GM18505 (cell line): ENCODE data around the gene OTOP1.
"Not testable (repeated sequence)": the region's sequence is repeated elsewhere in the genome, so short reads cannot be mapped to it uniquely, and the experiment has no call there.

Experiments used
- ATAC-seq: cut with Tn5 transposase; IDR thresholded peaks from one replicate; pipeline ENCODE4 v1.9.1; 2021; ENCODE audit not compliant: unreplicated experiment
- POLR2A ChIP-seq: IDR thresholded peaks from 4 replicates; pipeline ENCODE4 v1.6.1; 2011; ENCODE audit warnings: borderline replicate concordance; ENCODE audit not compliant: insufficient read depth, insufficient read length; ENCODE audit errors: extremely low read depth

The OTOP1 gene, protein sequence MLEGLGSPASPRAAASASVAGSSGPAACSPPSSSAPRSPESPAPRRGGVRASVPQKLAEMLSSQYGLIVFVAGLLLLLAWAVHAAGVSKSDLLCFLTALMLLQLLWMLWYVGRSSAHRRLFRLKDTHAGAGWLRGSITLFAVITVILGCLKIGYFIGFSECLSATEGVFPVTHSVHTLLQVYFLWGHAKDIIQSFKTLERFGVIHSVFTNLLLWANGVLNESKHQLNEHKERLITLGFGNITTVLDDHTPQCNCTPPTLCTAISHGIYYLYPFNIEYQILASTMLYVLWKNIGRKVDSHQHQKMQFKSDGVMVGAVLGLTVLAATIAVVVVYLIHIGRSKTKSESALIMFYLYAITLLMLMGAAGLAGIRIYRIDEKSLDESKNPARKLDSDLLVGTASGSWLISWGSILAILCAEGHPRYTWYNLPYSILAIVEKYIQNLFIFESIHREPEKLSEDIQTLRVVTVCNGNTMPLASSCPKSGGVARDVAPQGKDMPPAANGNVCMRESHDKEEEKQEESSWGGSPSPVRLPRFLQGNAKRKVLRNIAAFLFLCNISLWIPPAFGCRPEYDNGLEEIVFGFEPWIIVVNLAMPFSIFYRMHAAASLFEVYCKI

GRCh38 chr4:4226606-4227438, at the start of gene OTOP1:
TSS of gene OTOP1 (minus strand) at chr4:4226929. CDS start at chr4:4226864, 65 bp downstream.
- no peak for ATAC-seq
- TF ChIP-seq POLR2A = no peak

GRCh38 chr4:4274226-4274625, 47.5 kb upstream of the OTOP1 start:
- no peak for ATAC-seq
- no peak for TF ChIP-seq POLR2A

- no peak for ATAC-seq
- no peak for TF ChIP-seq POLR2A
Measured at GRCh38 chr4:4271912-4272311, 45.2 kb upstream of the OTOP1 start.

DNA sequence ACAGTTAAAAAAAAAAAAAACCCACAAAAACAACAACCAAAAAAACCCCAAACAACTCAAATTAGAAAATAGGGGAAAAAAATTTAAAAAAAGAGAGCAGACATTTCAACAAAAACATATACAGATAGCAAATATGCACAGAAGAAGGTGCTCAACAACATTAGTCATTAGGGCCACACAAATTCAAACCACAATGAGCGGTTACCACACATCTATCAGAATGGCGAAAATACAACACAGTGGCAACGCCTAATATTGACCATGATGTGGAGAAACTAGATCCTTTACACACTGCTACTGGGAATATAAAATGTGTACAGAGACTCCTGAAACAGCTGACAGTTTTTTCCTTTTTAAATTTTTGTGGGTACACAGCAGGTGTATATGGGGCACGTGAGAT, 43.8 kb upstream of the OTOP1 start:
- no peak for ATAC-seq
- TF ChIP-seq POLR2A = no peak

DNA sequence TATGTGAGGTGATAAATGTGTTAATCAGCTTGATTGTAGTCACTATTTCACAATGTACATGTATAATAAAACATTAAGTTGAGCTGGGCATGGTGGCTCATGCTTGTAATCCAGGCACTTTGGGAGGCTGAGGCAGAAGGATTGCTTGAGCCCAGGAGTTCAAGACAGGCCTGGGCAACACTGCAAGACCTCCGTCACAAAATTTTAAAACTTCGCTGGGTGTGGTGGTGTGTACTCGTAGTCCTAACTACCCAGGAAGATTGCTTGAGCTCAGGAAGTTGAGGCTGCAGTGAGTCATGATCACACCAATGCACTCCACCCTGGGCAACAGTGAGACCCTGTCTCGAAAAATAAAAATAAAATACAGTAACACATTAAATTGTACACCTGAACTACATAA, 43.1 kb upstream of the OTOP1 start:
- no peak for TF ChIP-seq POLR2A
- ATAC-seq = no peak

GRCh38 chr4:4269331-4269731, 42.6 kb upstream of the OTOP1 start:
- no peak for ATAC-seq
- no peak for TF ChIP-seq POLR2A

DNA sequence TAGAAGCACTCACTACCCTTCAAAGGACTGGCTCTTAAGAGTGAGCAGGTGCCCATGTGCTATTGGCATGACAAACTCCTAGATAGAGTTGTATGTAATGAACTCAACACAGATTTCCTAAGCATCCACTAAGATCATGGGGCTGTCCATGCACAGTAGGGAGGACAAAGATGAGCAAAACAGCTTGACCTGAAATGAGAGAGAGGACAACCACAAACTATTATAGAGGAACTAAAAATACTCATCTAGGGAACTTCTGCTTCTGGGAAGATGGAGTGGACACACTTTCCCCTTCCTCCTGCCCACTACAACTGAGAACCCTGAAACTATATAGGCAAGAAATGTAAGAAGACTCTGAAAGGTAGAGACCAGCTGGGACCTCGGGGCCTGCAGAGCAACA, 42.0 kb upstream of the OTOP1 start:
- ATAC-seq = no peak
- no peak for TF ChIP-seq POLR2A

- TF ChIP-seq POLR2A = no peak
- no peak for ATAC-seq
Measured at GRCh38 chr4:4267981-4268380, 41.3 kb upstream of the OTOP1 start.

DNA sequence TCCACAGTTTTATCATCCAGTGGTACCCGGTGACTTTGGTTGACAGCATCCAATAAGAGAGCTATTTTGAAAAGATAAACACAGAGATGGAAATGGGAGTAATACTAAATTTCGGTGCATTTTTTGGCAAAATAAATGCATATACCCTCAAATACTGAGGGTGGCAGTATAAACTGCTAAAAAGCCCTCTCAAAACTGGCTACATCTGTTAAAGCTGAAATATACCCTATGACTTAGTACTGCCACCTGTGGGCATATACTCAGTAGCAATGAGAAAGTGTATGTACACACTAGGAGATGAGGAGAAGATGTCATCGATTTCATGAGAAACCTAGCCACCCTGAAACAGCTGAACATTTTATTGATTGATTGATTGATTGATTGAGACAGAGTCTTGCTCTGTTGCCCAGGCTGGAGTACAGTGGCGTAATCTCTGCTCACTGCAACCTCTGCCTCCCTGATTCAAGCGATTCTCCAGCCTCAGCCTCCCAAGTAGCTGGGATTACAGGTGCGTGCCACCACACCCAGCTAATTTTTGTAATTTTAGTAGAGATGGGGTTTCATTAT, 33.5 kb upstream of the OTOP1 start:
- ATAC-seq = no peak
- TF ChIP-seq POLR2A = no peak

- ATAC-seq = no peak
- TF ChIP-seq POLR2A = no peak
Measured at GRCh38 chr4:4259484-4260100, 32.9 kb upstream of the OTOP1 start.

- not testable (repeated sequence) for ATAC-seq
Measured at GRCh38 chr4:4257705-4258104, 31.0 kb upstream of the OTOP1 start.

DNA sequence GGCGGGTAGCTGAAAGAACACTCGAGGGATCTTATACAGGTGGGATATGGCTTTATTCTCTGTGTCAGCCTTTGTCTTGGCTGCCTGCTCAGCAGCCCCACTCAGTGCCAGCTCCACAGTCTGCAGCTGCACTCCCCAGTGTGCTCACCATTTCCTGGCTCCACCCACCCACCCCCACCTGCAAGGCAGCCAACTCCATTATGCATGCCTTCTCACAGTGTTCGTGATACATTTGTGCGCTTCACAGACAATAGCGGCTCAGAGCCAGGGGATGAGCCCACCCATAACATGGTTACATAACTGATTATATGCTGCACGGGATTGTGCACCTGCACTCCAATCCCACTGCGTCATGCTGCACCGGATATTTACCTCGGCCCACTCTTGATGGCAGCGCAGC, 30.1 kb upstream of the OTOP1 start:
- no peak for ATAC-seq

DNA sequence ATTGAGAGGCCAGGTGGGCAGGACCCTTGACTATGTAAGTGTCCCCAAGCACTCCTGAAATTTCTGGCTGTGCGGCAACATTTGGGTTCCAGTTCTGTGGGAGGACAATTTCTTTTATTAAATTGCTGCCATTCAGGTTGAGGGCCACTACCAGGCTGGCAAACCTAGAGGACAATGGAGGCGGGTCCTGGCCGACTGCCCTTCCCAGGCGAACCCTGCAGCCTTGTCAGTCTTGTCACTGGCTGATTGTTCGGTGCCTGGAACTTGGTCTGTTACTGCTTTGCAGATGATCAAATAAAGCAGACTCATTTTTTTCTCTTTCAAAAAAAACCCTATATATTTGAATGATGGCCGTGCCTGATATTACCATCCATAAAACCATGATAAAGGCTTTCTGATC, 27.9 kb upstream of the OTOP1 start:
- no peak for ATAC-seq
- no peak for TF ChIP-seq POLR2A

More for the DNA sequence above, 30.1 kb upstream of the OTOP1 start:
- TF ChIP-seq POLR2A = no peak
